ENCODE results near the gene LRIT3. TPM values are rescaled to one million over a fixed set of nuclear protein-coding genes. Genes with fewer than 3 reads are reported as not detected.

The LRIT3 gene
- total RNA-seq, 4 donors from 2014 or later, result 0.27 to 0.63 (median 0.39) TPM

- WGBS, 2 donors, result 78 to 89% methylated on average over 7 to 10 of the region's 12 CpGs
- intact Hi-C loops (cut with DNase I), result no loop called here
- DNase-seq, result no peak
- H3K27ac ChIP-seq, result no peak overlapping the region
- H3K27me3 ChIP-seq, result no peaks in the 10 kb centered on the region
- H3K4me1 ChIP-seq, result no peaks in the 10 kb centered on the region
- TF ChIP-seq CTCF (IDR thresholded peaks at IDR 0.05), result no peak
- TF ChIP-seq POLR2A (IDR thresholded peaks at IDR 0.05), result no peak
- H3K9me3 ChIP-seq, result no peaks in the 10 kb centered on the region
- no peak overlapping the region for H3K4me3 ChIP-seq (replicated peaks in 1 of 3)
- H3K36me3 ChIP-seq, result no peaks in the 10 kb centered on the region
Observed at GRCh38 chr4:109879081-109879480, 31.2 kb downstream of the LRIT3 start.

GRCh38 chr4:109879636-109880314 lies 31.9 kb downstream of the LRIT3 start:
- DNase-seq, result no peak
- WGBS, 2 donors, result 84 to 94% methylated on average over 7 of the region's 7 CpGs
- Histone ChIP-seq H3K27ac (no peak overlapping the region), H3K4me1 (no peaks in the 10 kb centered on the region), H3K9me3 (no peaks in the 10 kb centered on the region), H3K36me3 (no peaks in the 10 kb centered on the region), H3K4me3 (replicated peaks in 1 of 3) (no peak overlapping the region), H3K27me3 (no peaks in the 10 kb centered on the region)
- TF ChIP-seq POLR2A (IDR thresholded peaks at IDR 0.05) (no peak), CTCF (IDR thresholded peaks at IDR 0.05) (no peak)
- intact Hi-C loops (cut with DNase I), result no loop called here

- Histone ChIP-seq H3K27me3 (no peaks in the 10 kb centered on the region), H3K4me3 (replicated peaks in 1 of 3) (no peak overlapping the region), H3K36me3 (no peaks in the 10 kb centered on the region), H3K27ac (no peak overlapping the region), H3K9me3 (no peaks in the 10 kb centered on the region), H3K4me1 (no peaks in the 10 kb centered on the region)
- no peak for DNase-seq
- TF ChIP-seq CTCF (IDR thresholded peaks at IDR 0.05), result no peak
- no peak for TF ChIP-seq POLR2A (IDR thresholded peaks at IDR 0.05)
- intact Hi-C loops (cut with DNase I), result no loop called here
Observed at GRCh38 chr4:109886303-109886702, 38.4 kb downstream of the LRIT3 start.

GRCh38 chr4:109887071-109887470 lies 39.2 kb downstream of the LRIT3 start:
- intact Hi-C loops (cut with DNase I), result no loop called here
- 48 to 52% methylated on average over 6 of the region's 6 CpGs for WGBS, 2 donors
- no peaks in the 10 kb centered on the region for H3K9me3 ChIP-seq
- H3K4me1 ChIP-seq, result no peaks in the 10 kb centered on the region
- no peak overlapping the region for H3K27ac ChIP-seq
- no peak for TF ChIP-seq CTCF (IDR thresholded peaks at IDR 0.05)
- TF ChIP-seq POLR2A (IDR thresholded peaks at IDR 0.05), result no peak
- no peak for DNase-seq
- no peaks in the 10 kb centered on the region for H3K27me3 ChIP-seq
- H3K36me3 ChIP-seq, result no peaks in the 10 kb centered on the region
- no peak overlapping the region for H3K4me3 ChIP-seq (replicated peaks in 1 of 3)

GRCh38 chr4:109890076-109890475 lies 42.2 kb downstream of the LRIT3 start:
- intact Hi-C loops (cut with DNase I), result no loop called here
- Histone ChIP-seq H3K27me3 (no peaks in the 10 kb centered on the region), H3K4me3 (replicated peaks in 1 of 3) (no peak overlapping the region)

More at GRCh38 chr4:109890076-109890475, 42.2 kb downstream of the LRIT3 start:
- DNase-seq, result no peak
- Histone ChIP-seq H3K36me3 (no peaks in the 10 kb centered on the region), H3K4me1 (no peaks in the 10 kb centered on the region), H3K9me3 (no peaks in the 10 kb centered on the region), H3K27ac (no peak overlapping the region)
- TF ChIP-seq CTCF (IDR thresholded peaks at IDR 0.05) (no peak), POLR2A (IDR thresholded peaks at IDR 0.05) (no peak)
